ENCODE measurements around the gene TMA16. TPM values are rescaled to one million over a fixed set of nuclear protein-coding genes. Genes with fewer than 3 reads are reported as not detected.
A peak's percentile ranks its signal among the peaks of the same experiment; 100 is the strongest.

TMA16 gene
- total RNA-seq, 6 experiments from 2014 or later = 25.6 to 36.9 (median 32.5) TPM

GRCh38 chr4:163540448-163540847 lies 46.0 kb downstream of the TMA16 start:
- H3K4me3 Mint-ChIP-seq = no peak overlapping the region; the same call in 1 of the 2 replicates
- no peaks in the 10 kb centered on the region for H3K9me3 Mint-ChIP-seq
- peak overlapping the region; percentile 73 for H3K27ac Mint-ChIP-seq
- no peaks in the 10 kb centered on the region for H3K27me3 Mint-ChIP-seq (ENCODE audit: insufficient read depth)
- DNase-seq = no peak
- H3K36me3 Mint-ChIP-seq (ENCODE audit: low read depth) = peaks cover 6% of the 10 kb centered on the region; the same call in 1 of the 2 replicates
- H3K4me1 Mint-ChIP-seq (ENCODE audit: low read depth) = no peaks in the 10 kb centered on the region; the same call in 1 of the 2 replicates
- TF ChIP-seq CTCF (IDR thresholded peaks at IDR 0.05) = no peak

GRCh38 chr4:163540977-163541376 lies 46.5 kb downstream of the TMA16 start:
- H3K27ac Mint-ChIP-seq = peak overlapping the region; percentile 73
- no peak for TF ChIP-seq CTCF (IDR thresholded peaks at IDR 0.05)
- H3K4me3 Mint-ChIP-seq = peak overlapping the region; percentile 20; the same call in 1 of the 2 replicates
- peaks cover 6% of the 10 kb centered on the region; the same call in 1 of the 2 replicates for H3K36me3 Mint-ChIP-seq (ENCODE audit: low read depth)
- no peaks in the 10 kb centered on the region for H3K27me3 Mint-ChIP-seq (ENCODE audit: insufficient read depth)
- no peaks in the 10 kb centered on the region for H3K9me3 Mint-ChIP-seq
- DNase-seq = peak; percentile 91
- H3K4me1 Mint-ChIP-seq (ENCODE audit: low read depth) = no peaks in the 10 kb centered on the region; the same call in 1 of the 2 replicates

- Mint-ChIP-seq H3K36me3 (ENCODE audit: low read depth) (peaks cover 6% of the 10 kb centered on the region; the same call in 1 of the 2 replicates), H3K4me3 (peak overlapping the region; percentile 1; the same call in 1 of the 2 replicates)
- DNase-seq = peak; percentile 68
Measured at GRCh38 chr4:163542275-163542674, 47.8 kb downstream of the TMA16 start.

GRCh38 chr4:163544407-163545038 lies 50.0 kb downstream of the TMA16 start:
- Mint-ChIP-seq H3K4me1 (ENCODE audit: low read depth) (peaks cover 6% of the 10 kb centered on the region; the same call in 1 of the 2 replicates), H3K9me3 (no peaks in the 10 kb centered on the region), H3K27me3 (ENCODE audit: insufficient read depth) (no peaks in the 10 kb centered on the region; the same call in 1 of the 2 replicates), H3K4me3 (no peak overlapping the region), H3K27ac (no peak overlapping the region), H3K36me3 (ENCODE audit: low read depth) (no peaks in the 10 kb centered on the region)
- peak; percentile 29 for DNase-seq
- TF ChIP-seq CTCF (IDR thresholded peaks at IDR 0.05) = peak; percentile 95

More at GRCh38 chr4:163542275-163542674, 47.8 kb downstream of the TMA16 start:
- TF ChIP-seq CTCF (IDR thresholded peaks at IDR 0.05) = no peak
- Mint-ChIP-seq H3K9me3 (no peaks in the 10 kb centered on the region), H3K27me3 (ENCODE audit: insufficient read depth) (no peaks in the 10 kb centered on the region; the same call in 1 of the 2 replicates), H3K4me1 (ENCODE audit: low read depth) (no peaks in the 10 kb centered on the region; the same call in 1 of the 2 replicates), H3K27ac (peak overlapping the region; percentile 14)

- Mint-ChIP-seq H3K4me1 (ENCODE audit: low read depth) (peaks cover 6% of the 10 kb centered on the region; the same call in 1 of the 2 replicates), H3K27ac (no peak overlapping the region), H3K9me3 (no peaks in the 10 kb centered on the region), H3K4me3 (no peak overlapping the region), H3K36me3 (ENCODE audit: low read depth) (no peaks in the 10 kb centered on the region), H3K27me3 (ENCODE audit: insufficient read depth) (peaks cover 2% of the 10 kb centered on the region)
- peak; percentile 80 for TF ChIP-seq CTCF (IDR thresholded peaks at IDR 0.05)
- peak; percentile 58 for DNase-seq
Measured at GRCh38 chr4:163548481-163549243, 54.2 kb downstream of the TMA16 start.

Measured in HFFc6 (cell line).